Activated T-cell treated with anti-CD3 and anti-CD28 coated beads, Interleukin-2, amount 50 U/mL, for 1 hour (primary cell): Measurements from ENCODE around the gene COPS9.

Experiments
- DNase-seq: peaks from one replicate; pipeline ENCODE4 v3.0.0-alpha.2; 2020

The COPS9 gene

GRCh38 chr2:240132651-240132980, 3.5 kb downstream of the COPS9 start:
- no peak for DNase-seq

- DNase-seq: no peak
Observed at GRCh38 chr2:240131941-240132650, 4.0 kb downstream of the COPS9 start.

- DNase-seq: no peak
Observed at GRCh38 chr2:240131296-240131695, 4.8 kb downstream of the COPS9 start.

- DNase-seq: no peak
Observed at GRCh38 chr2:240130393-240131195, 5.5 kb downstream of the COPS9 start.

GRCh38 chr2:240129731-240130392, 6.2 kb downstream of the COPS9 start:
- DNase-seq: no peak

GRCh38 chr2:240129311-240129710, 6.8 kb downstream of the COPS9 start:
- DNase-seq: no peak

GRCh38 chr2:240128608-240129145, 7.4 kb downstream of the COPS9 start:
- no peak for DNase-seq

- no peak for DNase-seq
Observed at GRCh38 chr2:240127911-240128607, 8.0 kb downstream of the COPS9 start.

GRCh38 chr2:240127191-240127750, 8.8 kb downstream of the COPS9 start:
- DNase-seq: no peak

- no peak for DNase-seq
Observed at GRCh38 chr2:240126731-240127130, 9.4 kb downstream of the COPS9 start.

- no peak for DNase-seq
Observed at GRCh38 chr2:240125742-240126141, 10.4 kb downstream of the COPS9 start.

GRCh38 chr2:240124651-240125030, 11.5 kb downstream of the COPS9 start:
- DNase-seq: no peak

- no peak for DNase-seq
Observed at GRCh38 chr2:240123821-240124650, 12.1 kb downstream of the COPS9 start.

- DNase-seq: no peak
Observed at GRCh38 chr2:240121675-240122074, 14.4 kb downstream of the COPS9 start.

- no peak for DNase-seq
Observed at GRCh38 chr2:240121190-240121589, 14.9 kb downstream of the COPS9 start.

GRCh38 chr2:240114233-240114632, 21.9 kb downstream of the COPS9 start:
- DNase-seq: no peak

- DNase-seq: no peak
Observed at GRCh38 chr2:240112914-240113690, 23.0 kb downstream of the COPS9 start.

- DNase-seq: no peak
Observed at GRCh38 chr2:240111253-240111652, 24.9 kb downstream of the COPS9 start.

GRCh38 chr2:240109386-240109785, 26.7 kb downstream of the COPS9 start:
- DNase-seq: no peak

- DNase-seq: no peak
Observed at GRCh38 chr2:240107477-240107796, 28.7 kb downstream of the COPS9 start.
